ENCODE measurements around the gene COP1.

Gene COP1

GRCh38 chr1:175981128-175981527 lies 226.0 kb downstream of the COP1 start:
- TF ChIP-seq, protein P1, sequence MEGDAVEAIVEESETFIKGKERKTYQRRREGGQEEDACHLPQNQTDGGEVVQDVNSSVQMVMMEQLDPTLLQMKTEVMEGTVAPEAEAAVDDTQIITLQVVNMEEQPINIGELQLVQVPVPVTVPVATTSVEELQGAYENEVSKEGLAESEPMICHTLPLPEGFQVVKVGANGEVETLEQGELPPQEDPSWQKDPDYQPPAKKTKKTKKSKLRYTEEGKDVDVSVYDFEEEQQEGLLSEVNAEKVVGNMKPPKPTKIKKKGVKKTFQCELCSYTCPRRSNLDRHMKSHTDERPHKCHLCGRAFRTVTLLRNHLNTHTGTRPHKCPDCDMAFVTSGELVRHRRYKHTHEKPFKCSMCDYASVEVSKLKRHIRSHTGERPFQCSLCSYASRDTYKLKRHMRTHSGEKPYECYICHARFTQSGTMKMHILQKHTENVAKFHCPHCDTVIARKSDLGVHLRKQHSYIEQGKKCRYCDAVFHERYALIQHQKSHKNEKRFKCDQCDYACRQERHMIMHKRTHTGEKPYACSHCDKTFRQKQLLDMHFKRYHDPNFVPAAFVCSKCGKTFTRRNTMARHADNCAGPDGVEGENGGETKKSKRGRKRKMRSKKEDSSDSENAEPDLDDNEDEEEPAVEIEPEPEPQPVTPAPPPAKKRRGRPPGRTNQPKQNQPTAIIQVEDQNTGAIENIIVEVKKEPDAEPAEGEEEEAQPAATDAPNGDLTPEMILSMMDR (conservative IDR thresholded peaks at IDR 0.05; ENCODE audit: control insufficient read depth, insufficient read depth, low read depth, low read length): no peak
- DNase-seq (ENCODE audit: low read depth): no peak
- no peak overlapping the region for H3K4me3 ChIP-seq (ENCODE audit: control insufficient read depth, low read depth, low read length)

GRCh38 chr1:175978926-175979325 lies 228.2 kb downstream of the COP1 start:
- TF ChIP-seq, protein P1 (conservative IDR thresholded peaks at IDR 0.05; ENCODE audit: control insufficient read depth, insufficient read depth, low read depth, low read length): no peak
- DNase-seq (ENCODE audit: low read depth): peak; percentile 58
- no peak overlapping the region for H3K4me3 ChIP-seq (ENCODE audit: control insufficient read depth, low read depth, low read length)

DNA sequence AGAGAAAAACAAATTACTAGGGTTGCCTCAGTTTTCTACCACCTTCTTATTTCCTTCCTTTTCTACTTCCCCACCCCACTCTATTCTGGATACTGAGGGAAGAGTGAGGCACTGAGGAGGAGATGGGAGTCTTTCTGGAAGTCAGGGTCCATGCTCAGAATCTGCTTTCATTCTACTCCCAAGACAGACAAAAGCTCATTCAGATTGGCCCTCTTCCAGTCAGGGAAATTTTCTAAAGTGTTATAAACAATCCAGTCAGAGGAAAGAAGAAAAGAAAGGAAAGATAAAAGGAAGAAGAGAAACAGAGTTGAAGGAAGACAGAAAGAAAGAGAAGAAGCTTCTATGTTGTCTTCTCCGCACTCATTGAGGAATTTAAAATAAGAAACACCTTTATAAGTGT lies 228.6 kb downstream of the COP1 start:
- TF ChIP-seq, protein P1 (conservative IDR thresholded peaks at IDR 0.05; ENCODE audit: control insufficient read depth, insufficient read depth, low read depth, low read length): no peak
- DNase-seq (ENCODE audit: low read depth): peak; percentile 56
- H3K4me3 ChIP-seq (ENCODE audit: control insufficient read depth, low read depth, low read length): no peak overlapping the region

DNA sequence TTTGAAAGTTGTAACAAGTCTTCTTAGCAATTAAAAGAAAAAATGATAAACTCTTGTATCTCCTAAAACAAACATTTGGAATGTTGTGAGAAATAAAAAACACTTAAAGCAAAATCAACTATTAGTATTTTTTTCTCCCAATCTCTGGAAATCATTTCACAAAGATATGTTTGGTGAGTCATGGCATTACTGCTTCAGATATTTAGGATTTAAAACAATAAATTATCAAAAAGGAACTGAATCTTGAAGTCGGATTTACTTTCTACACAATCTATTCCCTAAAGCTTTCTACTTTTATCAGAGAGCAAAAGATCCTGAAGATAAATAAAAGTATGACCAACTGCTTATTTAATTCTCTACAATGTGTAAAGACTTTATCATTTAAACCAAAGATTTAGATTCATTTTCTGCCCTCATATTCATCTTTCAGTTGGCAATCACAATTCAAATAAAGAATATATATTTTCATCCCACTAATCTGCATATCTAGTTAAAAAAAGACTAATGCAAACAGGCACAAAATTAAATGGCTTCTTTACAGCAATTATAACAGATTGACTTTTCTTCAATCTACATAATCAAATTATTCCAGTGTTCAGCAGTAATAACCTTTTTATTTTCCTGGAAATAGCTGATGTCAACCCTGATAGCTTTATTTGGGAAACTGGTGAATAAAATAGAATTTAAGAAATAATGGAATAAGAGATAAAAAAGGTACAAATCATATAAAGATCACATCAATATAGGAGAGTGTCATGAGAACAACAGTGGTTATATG lies 230.0 kb downstream of the COP1 start:
- no peak overlapping the region for H3K4me3 ChIP-seq (ENCODE audit: control insufficient read depth, low read depth, low read length)
- TF ChIP-seq, protein P1 (conservative IDR thresholded peaks at IDR 0.05; ENCODE audit: control insufficient read depth, insufficient read depth, low read depth, low read length): no peak
- DNase-seq (ENCODE audit: low read depth): peak; percentile 46

DNA sequence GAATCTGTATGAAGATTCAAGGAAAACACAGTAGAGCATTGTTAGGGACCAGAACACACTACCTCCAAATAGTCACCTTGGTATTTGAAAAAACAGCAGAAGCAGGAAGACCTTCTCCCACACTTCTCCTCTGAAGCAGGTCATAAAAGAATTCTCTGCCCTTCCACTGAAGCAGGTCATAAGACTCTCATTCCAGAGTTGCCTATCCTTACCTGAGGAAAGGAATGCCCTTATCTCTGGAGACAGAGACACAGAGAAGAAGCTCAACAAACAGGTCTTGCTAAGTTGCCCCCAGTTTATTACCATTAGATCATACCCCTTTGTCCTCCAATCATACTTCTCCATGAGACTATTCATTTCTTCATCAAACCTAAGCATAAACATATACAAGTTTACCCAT lies 237.9 kb downstream of the COP1 start:
- TF ChIP-seq, protein P1 (conservative IDR thresholded peaks at IDR 0.05; ENCODE audit: control insufficient read depth, insufficient read depth, low read depth, low read length): no peak
- H3K4me3 ChIP-seq (ENCODE audit: control insufficient read depth, low read depth, low read length): no peak overlapping the region
- no peak for DNase-seq (ENCODE audit: low read depth)

GRCh38 chr1:175968486-175969172 lies 238.5 kb downstream of the COP1 start:
- H3K4me3 ChIP-seq (ENCODE audit: control insufficient read depth, low read depth, low read length): no peak overlapping the region
- TF ChIP-seq, protein P1 (conservative IDR thresholded peaks at IDR 0.05; ENCODE audit: control insufficient read depth, insufficient read depth, low read depth, low read length): no peak
- DNase-seq (ENCODE audit: low read depth): peak; percentile 22
